ENCODE results near the gene RIC8A. TPM values are rescaled to one million over a fixed set of nuclear protein-coding genes. Genes with fewer than 3 reads are reported as not detected.

The RIC8A gene
- total RNA-seq, 2 experiments from 2014 or later = 97.6 to 125 TPM

DNA sequence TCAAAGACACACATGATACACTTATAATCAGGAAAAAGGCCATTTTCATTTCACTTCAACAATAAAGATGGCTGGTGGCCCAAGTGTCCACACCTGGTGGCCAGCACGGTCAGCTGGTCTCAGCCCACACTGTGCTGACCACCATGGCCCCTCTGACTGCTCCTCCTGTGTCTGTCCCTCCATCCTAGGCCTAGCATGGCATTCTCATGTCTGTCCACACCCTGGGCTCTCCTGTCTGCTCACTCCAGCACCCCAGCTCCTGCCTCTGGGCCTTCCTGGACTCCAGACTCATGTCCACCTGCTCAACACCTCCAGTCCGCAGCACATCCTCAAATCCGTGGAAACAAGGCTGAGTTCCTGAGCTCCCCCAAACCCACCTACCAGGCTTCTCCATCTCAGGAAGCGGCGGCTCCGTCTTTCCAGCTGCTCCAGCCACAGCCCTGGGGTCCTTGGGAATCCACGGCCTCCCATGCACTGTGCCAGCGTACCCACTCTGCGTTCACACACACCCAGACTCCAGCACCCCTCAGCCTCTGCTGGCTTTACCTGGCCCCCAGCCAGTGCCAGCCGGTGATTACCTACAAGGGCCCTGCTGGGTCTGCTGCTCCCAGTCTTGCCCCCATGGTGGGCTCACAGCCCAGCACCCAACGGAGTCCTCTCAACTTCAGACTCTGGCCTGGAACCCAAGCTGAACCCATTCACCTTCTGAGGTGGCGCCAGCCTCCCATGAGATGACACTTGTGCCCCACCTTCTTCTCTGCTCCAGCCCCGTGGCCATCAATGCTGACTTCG lies 14.7 kb downstream of the RIC8A start:
- BruUV-seq (replicated peaks) = no TSS peak
- POLR2A ChIA-PET = no interaction called here
- H3K4me3 ChIP-seq (ENCODE audit: low read depth, low read length, poor library complexity, severe bottlenecking) = no peak overlapping the region
- H3K4me1 ChIP-seq (ENCODE audit: insufficient read depth, low read length, poor library complexity, severe bottlenecking) = no peaks in the 10 kb centered on the region
- no peak overlapping the region for H3K27ac ChIP-seq (ENCODE audit: low read depth, low read length, poor library complexity, severe bottlenecking)
- H4K20me1 ChIP-seq (ENCODE audit: insufficient read depth, low read length) = no peaks in the 10 kb centered on the region
- CTCF ChIA-PET (ENCODE audit: unreplicated experiment) = no interaction called here
- H3K79me2 ChIP-seq (ENCODE audit: insufficient read depth, low read depth, low read length) = no peaks in the 10 kb centered on the region
- no peak overlapping the region for H2AFZ ChIP-seq (ENCODE audit: low read length)
- no peaks in the 10 kb centered on the region for H3K9me3 ChIP-seq (ENCODE audit: low read length)
- H3K36me3 ChIP-seq (ENCODE audit: insufficient read depth, low read length) = no peaks in the 10 kb centered on the region
- no peaks in the 10 kb centered on the region for H3K9me2 ChIP-seq (ENCODE audit: insufficient read depth, low read length)
- DNase-seq (ENCODE audit: low spot score) = no peak
- no peak overlapping the region for H3K4me2 ChIP-seq (ENCODE audit: low read length)
- intact Hi-C loops (cut with micrococcal nuclease; ENCODE audit: unreplicated experiment) = no loop called here
- TF ChIP-seq CTCF (conservative IDR thresholded peaks at IDR 0.05; ENCODE audit: low read length) (no peak), EZH2phosphoT487 (IDR thresholded peaks at IDR 0.05; ENCODE audit: borderline replicate concordance, low read depth, low read length) (no peak)

- H4K20me1 ChIP-seq (ENCODE audit: insufficient read depth, low read length) = no peaks in the 10 kb centered on the region
- no peaks in the 10 kb centered on the region for H3K9me3 ChIP-seq (ENCODE audit: low read length)
- DNase-seq (ENCODE audit: low spot score) = no peak
- H3K79me2 ChIP-seq (ENCODE audit: insufficient read depth, low read depth, low read length) = no peaks in the 10 kb centered on the region
- no peaks in the 10 kb centered on the region for H3K9me2 ChIP-seq (ENCODE audit: insufficient read depth, low read length)
- H2AFZ ChIP-seq (ENCODE audit: low read length) = no peak overlapping the region
- no TSS peak for BruUV-seq (replicated peaks)
- no peaks in the 10 kb centered on the region for H3K4me1 ChIP-seq (ENCODE audit: insufficient read depth, low read length, poor library complexity, severe bottlenecking)
- TF ChIP-seq CTCF (conservative IDR thresholded peaks at IDR 0.05; ENCODE audit: low read length) (no peak), EZH2phosphoT487 (IDR thresholded peaks at IDR 0.05; ENCODE audit: borderline replicate concordance, low read depth, low read length) (no peak)
- no peak overlapping the region for H3K4me3 ChIP-seq (ENCODE audit: low read depth, low read length, poor library complexity, severe bottlenecking)
- H3K4me2 ChIP-seq (ENCODE audit: low read length) = no peak overlapping the region
- H3K36me3 ChIP-seq (ENCODE audit: insufficient read depth, low read length) = no peaks in the 10 kb centered on the region
- CTCF ChIA-PET (ENCODE audit: unreplicated experiment) = no interaction called here
- intact Hi-C loops (cut with micrococcal nuclease; ENCODE audit: unreplicated experiment) = no loop called here
- POLR2A ChIA-PET = no interaction called here
- H3K27ac ChIP-seq (ENCODE audit: low read depth, low read length, poor library complexity, severe bottlenecking) = no peak overlapping the region
These were observed 15.7 kb downstream of the RIC8A start for GRCh38 chr11:223026-223789.

DNA sequence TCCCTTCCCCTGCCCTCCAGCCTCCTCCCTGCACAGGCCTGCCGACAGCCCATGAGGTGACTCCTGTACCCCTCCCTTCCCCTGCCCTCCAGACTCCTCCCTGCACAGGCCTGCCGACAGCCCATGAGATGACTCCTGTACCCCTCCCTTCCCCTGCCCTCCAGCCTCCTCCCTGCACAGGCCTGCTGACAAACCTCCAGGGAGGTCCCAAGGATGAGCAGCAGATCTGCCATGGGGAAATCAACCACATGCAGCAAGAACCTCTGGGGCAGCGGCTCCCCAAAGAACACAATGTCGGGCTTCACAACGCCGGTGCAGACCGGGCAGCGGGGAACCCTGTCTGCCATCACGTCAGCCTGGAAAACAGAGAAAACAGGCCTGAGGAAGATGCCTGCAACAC lies 16.4 kb downstream of the RIC8A start:
- no TSS peak for BruUV-seq (replicated peaks)
- POLR2A ChIA-PET = no interaction called here
- no peaks in the 10 kb centered on the region for H3K9me2 ChIP-seq (ENCODE audit: insufficient read depth, low read length)

More for the DNA sequence above, 16.4 kb downstream of the RIC8A start:
- no peak for DNase-seq (ENCODE audit: low spot score)
- Histone ChIP-seq H4K20me1 (ENCODE audit: insufficient read depth, low read length) (no peaks in the 10 kb centered on the region), H3K4me3 (ENCODE audit: low read depth, low read length, poor library complexity, severe bottlenecking) (no peak overlapping the region), H3K9me3 (ENCODE audit: low read length) (no peaks in the 10 kb centered on the region), H2AFZ (ENCODE audit: low read length) (no peak overlapping the region), H3K36me3 (ENCODE audit: insufficient read depth, low read length) (no peaks in the 10 kb centered on the region), H3K4me1 (ENCODE audit: insufficient read depth, low read length, poor library complexity, severe bottlenecking) (no peaks in the 10 kb centered on the region), H3K27ac (ENCODE audit: low read depth, low read length, poor library complexity, severe bottlenecking) (no peak overlapping the region), H3K4me2 (ENCODE audit: low read length) (no peak overlapping the region), H3K79me2 (ENCODE audit: insufficient read depth, low read depth, low read length) (no peaks in the 10 kb centered on the region)
- CTCF ChIA-PET (ENCODE audit: unreplicated experiment) = no interaction called here
- no peak for TF ChIP-seq CTCF (conservative IDR thresholded peaks at IDR 0.05; ENCODE audit: low read length)
- TF ChIP-seq EZH2phosphoT487 (IDR thresholded peaks at IDR 0.05; ENCODE audit: borderline replicate concordance, low read depth, low read length) = no peak
- intact Hi-C loops (cut with micrococcal nuclease; ENCODE audit: unreplicated experiment) = loop anchor here (1.0 kb wide), 1 partner anchor 15 kb away; no protein-coding TSS in a partner anchor

Data from OCI-LY7 (cell line).